HL-60 (cell line): ENCODE results near the gene PLA2G4C.

Source experiments
- DNase-seq, 2 experiments: peaks; one replicate each; pipeline ENCODE4 v3.0.0-alpha.2; 2010 to 2020; ENCODE audit warnings: low read depth in 1 of 2, low spot score in 1 of 2
- H3K27ac ChIP-seq: fragments of 250-450 bp; sonication (Bioruptor Pico); replicated peaks from 2 replicates; pipeline ENCODE4 v1.5.1; 2020; ENCODE audit warnings: mild to moderate bottlenecking, moderate library complexity
- H3K27me3 ChIP-seq: fragments of 250-450 bp; sonication (Bioruptor Pico); 2 replicates; pipeline ENCODE4 v1.5.1; 2021; ENCODE audit warnings: mild to moderate bottlenecking, moderate library complexity; ENCODE audit not compliant: insufficient read depth, poor library complexity, severe bottlenecking
- H3K4me3 ChIP-seq: replicated peaks from 2 replicates; pipeline ENCODE4 v1.5.1; 2011; ENCODE audit warnings: mild to moderate bottlenecking, control low read depth, low read length; ENCODE audit not compliant: insufficient read depth
- GABPA ChIP-seq: IDR thresholded peaks from 2 replicates; pipeline ENCODE4 v1.6.1; 2012; ENCODE audit warnings: low read depth
- POLR2AphosphoS5 ChIP-seq: IDR thresholded peaks from 2 replicates; pipeline ENCODE4 v1.6.1; 2012; ENCODE audit warnings: low read depth
- SPI1 ChIP-seq: IDR thresholded peaks from 2 replicates; pipeline ENCODE4 v1.6.1; 2012; ENCODE audit warnings: low read depth, mild to moderate bottlenecking, borderline replicate concordance
- TF ChIP-seq, protein P1 (sequence below): IDR thresholded peaks from one replicate; pipeline ENCODE4 v1.5.1; 2011; ENCODE audit warnings: low read length, control low read depth, inconsistent platforms; ENCODE audit not compliant: insufficient read depth
- TF ChIP-seq, protein P2 (sequence below): IDR thresholded peaks from 2 replicates; pipeline ENCODE4 v1.6.1; 2012; ENCODE audit warnings: low read depth; ENCODE audit not compliant: insufficient replicate concordance

PLA2G4C gene

DNA sequence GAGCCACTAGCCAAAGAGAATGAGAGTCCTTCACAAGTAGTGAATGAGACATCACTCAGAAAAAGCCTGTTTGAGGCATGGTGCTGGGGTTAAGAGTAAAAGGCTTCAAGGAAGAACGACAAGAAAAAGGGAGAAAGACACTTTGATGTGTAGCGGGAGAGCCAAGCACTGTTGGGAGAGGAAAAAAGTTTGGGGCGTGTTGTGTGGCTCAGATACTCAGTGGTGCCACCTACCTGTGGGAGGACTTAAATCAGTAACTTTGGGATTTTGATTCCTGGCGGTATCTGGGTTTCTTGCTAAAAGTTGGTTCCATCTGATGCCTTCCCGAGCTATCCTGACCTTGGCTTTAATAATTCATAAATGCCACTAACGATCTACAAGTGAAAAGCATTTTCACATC, 103.9 kb downstream of the PLA2G4C start:
- H3K4me3 ChIP-seq, result no peak overlapping the region
- H3K27ac ChIP-seq, result no peak overlapping the region
- no peak for DNase-seq
- H3K27me3 ChIP-seq, result no peaks in the 10 kb centered on the region
- TF ChIP-seq, protein P1, sequence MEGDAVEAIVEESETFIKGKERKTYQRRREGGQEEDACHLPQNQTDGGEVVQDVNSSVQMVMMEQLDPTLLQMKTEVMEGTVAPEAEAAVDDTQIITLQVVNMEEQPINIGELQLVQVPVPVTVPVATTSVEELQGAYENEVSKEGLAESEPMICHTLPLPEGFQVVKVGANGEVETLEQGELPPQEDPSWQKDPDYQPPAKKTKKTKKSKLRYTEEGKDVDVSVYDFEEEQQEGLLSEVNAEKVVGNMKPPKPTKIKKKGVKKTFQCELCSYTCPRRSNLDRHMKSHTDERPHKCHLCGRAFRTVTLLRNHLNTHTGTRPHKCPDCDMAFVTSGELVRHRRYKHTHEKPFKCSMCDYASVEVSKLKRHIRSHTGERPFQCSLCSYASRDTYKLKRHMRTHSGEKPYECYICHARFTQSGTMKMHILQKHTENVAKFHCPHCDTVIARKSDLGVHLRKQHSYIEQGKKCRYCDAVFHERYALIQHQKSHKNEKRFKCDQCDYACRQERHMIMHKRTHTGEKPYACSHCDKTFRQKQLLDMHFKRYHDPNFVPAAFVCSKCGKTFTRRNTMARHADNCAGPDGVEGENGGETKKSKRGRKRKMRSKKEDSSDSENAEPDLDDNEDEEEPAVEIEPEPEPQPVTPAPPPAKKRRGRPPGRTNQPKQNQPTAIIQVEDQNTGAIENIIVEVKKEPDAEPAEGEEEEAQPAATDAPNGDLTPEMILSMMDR, result no peak
- TF ChIP-seq POLR2AphosphoS5, result no peak
- TF ChIP-seq, protein P2, sequence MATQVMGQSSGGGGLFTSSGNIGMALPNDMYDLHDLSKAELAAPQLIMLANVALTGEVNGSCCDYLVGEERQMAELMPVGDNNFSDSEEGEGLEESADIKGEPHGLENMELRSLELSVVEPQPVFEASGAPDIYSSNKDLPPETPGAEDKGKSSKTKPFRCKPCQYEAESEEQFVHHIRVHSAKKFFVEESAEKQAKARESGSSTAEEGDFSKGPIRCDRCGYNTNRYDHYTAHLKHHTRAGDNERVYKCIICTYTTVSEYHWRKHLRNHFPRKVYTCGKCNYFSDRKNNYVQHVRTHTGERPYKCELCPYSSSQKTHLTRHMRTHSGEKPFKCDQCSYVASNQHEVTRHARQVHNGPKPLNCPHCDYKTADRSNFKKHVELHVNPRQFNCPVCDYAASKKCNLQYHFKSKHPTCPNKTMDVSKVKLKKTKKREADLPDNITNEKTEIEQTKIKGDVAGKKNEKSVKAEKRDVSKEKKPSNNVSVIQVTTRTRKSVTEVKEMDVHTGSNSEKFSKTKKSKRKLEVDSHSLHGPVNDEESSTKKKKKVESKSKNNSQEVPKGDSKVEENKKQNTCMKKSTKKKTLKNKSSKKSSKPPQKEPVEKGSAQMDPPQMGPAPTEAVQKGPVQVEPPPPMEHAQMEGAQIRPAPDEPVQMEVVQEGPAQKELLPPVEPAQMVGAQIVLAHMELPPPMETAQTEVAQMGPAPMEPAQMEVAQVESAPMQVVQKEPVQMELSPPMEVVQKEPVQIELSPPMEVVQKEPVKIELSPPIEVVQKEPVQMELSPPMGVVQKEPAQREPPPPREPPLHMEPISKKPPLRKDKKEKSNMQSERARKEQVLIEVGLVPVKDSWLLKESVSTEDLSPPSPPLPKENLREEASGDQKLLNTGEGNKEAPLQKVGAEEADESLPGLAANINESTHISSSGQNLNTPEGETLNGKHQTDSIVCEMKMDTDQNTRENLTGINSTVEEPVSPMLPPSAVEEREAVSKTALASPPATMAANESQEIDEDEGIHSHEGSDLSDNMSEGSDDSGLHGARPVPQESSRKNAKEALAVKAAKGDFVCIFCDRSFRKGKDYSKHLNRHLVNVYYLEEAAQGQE, result no peak
- TF ChIP-seq GABPA, result no peak
- TF ChIP-seq SPI1, result no peak

DNA sequence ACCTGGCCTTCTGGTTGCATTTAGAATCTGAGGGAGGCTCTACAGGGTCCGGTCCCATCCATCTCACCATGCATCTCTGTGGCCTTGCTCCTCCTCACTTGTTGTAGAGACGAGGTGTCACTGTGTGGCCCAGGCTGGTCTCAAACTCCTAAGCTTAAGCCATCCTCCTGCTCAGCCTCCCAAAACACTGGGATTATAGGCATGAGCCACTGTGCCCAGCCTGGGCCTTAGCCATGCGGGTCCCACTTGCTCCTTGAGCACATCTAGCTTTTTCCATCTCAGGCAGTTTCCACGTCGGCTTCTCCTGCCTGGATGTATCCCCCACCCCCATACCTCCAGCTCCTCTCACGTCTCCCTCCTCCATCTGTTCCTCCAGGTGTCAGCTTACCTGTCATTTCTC, 106.4 kb downstream of the PLA2G4C start:
- DNase-seq, result no peak
- no peaks in the 10 kb centered on the region for H3K27me3 ChIP-seq

DNA sequence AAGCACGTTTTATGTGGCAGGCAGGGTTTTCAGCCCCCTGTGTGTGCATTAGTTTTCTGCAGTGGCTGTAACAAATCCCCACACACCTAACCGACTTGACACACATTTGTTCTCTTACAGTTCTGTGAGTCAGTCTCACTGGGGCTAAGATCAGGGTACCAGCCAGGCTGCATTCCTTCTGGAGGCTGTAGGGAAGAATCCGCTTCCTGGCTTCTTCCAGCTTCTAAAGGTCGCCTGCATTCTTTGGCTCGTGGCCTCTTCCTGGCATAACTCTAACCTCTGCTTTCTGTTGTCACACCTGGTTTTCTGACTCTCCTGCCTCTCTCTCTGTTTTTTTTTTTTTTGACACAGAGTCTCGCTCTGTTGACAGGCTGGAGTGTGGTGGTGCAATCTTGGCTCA, 109.8 kb downstream of the PLA2G4C start:
- TF ChIP-seq POLR2AphosphoS5, result no peak
- no peak for TF ChIP-seq SPI1
- TF ChIP-seq GABPA, result no peak
- TF ChIP-seq, protein P2, result no peak
- TF ChIP-seq, protein P1, result no peak
- Histone ChIP-seq H3K4me3 (no peak overlapping the region), H3K27ac (no peak overlapping the region), H3K27me3 (no peaks in the 10 kb centered on the region)
- DNase-seq, result no peak

More for the DNA sequence above, 106.4 kb downstream of the PLA2G4C start:
- Histone ChIP-seq H3K27ac (no peak overlapping the region), H3K4me3 (no peak overlapping the region)
- TF ChIP-seq SPI1 (no peak), GABPA (no peak), POLR2AphosphoS5 (no peak)
- TF ChIP-seq, protein P2, result no peak
- TF ChIP-seq, protein P1, result no peak
